H1 (cell line): ENCODE measurements around the gene LRRTM3. TPM values are rescaled to one million over a fixed set of nuclear protein-coding genes. Genes with fewer than 3 reads are reported as not detected.

Experiments used
- CBX8 ChIP-seq: fragments of 300-800, 300-1000 bp; sonication (generic); IDR thresholded peaks from 2 replicates; pipeline ENCODE4 v1.7.1; 2016; ENCODE audit warnings: low read depth, low read length, borderline replicate concordance
- EZH2 ChIP-seq: fragments of 200-600 bp; sonication (generic); IDR thresholded peaks from 2 replicates; pipeline ENCODE4 v1.7.1; 2012; ENCODE audit warnings: low read depth, mild to moderate bottlenecking, moderate library complexity, low read length, inconsistent platforms; ENCODE audit not compliant: severe bottlenecking
- polyA plus RNA-seq, 7 experiments: library from polyadenylated mRNA; depleted of rRNA in 3 of 7; stranded (reverse) in 5 of 7; unstranded in 2 of 7; fragments of >200 nt in 5 of 7; fragments of 200-250 nt in 2 of 7; gene quantifications; 1 replicate in 5 of 7; 2 replicates in 1 of 7; 4 replicates in 1 of 7; pipeline versions ENCODE4 v1.2.1 to v1.2.3, GENCODE V29; 2011 to 2013; ENCODE audit warnings: missing spikeins in 2 of 7, mixed read lengths in 2 of 7
- total RNA-seq: library from RNA; stranded (reverse); fragmentation: NEBNext Ultra II Directional; extraction: Animal tissue kit (Norgen Biotek cat#: 25700); gene quantifications from 2 replicates; pipeline ENCODE4 v1.2.1, GENCODE V29; 2021
- TF ChIP-seq, protein P1 (sequence below): fragments of 300-600 bp; sonication (generic); IDR thresholded peaks from 2 replicates; pipeline ENCODE4 v1.7.1; 2012; ENCODE audit warnings: low read length, moderate library complexity, mild to moderate bottlenecking, inconsistent platforms; ENCODE audit not compliant: insufficient replicate concordance

Gene LRRTM3
- total and polyA plus RNA-seq, 2 of the 8 experiments (the other 6 are each of a cell fraction or from before 2014, with no cell fraction given): 0.33 to 0.48 TPM

DNA sequence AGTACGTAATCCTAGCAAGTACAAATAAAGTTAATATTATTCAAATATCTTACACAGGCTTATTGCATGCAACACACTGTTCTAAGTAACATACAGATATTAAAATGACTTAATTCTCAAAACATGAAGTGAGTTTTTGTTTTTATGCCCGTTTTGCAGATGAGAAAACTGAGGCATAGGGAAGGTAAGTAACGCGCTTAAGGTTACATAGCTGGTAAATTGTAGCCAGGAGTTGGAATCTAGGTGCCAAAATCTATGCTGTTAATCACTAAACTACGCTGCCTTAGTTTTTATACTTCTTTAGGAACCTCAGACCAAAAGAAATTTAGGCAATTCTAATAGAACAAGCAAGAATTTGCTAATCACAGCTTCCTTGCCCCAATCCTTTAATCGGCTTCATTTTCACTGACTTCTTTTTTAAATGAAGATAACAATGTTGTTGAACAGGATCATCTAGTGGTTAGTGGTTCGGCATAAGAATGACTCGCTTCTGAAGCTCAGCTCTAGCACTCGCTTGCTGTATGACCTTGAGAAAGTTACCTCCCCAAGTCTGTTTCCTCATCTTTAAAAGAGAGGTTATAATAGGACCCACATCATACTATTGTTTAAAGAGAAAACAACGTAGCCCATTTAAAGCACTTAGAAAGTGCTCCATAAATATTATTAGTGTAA, 1.0 kb upstream of the LRRTM3 start (continued):
- TF ChIP-seq, protein P1, sequence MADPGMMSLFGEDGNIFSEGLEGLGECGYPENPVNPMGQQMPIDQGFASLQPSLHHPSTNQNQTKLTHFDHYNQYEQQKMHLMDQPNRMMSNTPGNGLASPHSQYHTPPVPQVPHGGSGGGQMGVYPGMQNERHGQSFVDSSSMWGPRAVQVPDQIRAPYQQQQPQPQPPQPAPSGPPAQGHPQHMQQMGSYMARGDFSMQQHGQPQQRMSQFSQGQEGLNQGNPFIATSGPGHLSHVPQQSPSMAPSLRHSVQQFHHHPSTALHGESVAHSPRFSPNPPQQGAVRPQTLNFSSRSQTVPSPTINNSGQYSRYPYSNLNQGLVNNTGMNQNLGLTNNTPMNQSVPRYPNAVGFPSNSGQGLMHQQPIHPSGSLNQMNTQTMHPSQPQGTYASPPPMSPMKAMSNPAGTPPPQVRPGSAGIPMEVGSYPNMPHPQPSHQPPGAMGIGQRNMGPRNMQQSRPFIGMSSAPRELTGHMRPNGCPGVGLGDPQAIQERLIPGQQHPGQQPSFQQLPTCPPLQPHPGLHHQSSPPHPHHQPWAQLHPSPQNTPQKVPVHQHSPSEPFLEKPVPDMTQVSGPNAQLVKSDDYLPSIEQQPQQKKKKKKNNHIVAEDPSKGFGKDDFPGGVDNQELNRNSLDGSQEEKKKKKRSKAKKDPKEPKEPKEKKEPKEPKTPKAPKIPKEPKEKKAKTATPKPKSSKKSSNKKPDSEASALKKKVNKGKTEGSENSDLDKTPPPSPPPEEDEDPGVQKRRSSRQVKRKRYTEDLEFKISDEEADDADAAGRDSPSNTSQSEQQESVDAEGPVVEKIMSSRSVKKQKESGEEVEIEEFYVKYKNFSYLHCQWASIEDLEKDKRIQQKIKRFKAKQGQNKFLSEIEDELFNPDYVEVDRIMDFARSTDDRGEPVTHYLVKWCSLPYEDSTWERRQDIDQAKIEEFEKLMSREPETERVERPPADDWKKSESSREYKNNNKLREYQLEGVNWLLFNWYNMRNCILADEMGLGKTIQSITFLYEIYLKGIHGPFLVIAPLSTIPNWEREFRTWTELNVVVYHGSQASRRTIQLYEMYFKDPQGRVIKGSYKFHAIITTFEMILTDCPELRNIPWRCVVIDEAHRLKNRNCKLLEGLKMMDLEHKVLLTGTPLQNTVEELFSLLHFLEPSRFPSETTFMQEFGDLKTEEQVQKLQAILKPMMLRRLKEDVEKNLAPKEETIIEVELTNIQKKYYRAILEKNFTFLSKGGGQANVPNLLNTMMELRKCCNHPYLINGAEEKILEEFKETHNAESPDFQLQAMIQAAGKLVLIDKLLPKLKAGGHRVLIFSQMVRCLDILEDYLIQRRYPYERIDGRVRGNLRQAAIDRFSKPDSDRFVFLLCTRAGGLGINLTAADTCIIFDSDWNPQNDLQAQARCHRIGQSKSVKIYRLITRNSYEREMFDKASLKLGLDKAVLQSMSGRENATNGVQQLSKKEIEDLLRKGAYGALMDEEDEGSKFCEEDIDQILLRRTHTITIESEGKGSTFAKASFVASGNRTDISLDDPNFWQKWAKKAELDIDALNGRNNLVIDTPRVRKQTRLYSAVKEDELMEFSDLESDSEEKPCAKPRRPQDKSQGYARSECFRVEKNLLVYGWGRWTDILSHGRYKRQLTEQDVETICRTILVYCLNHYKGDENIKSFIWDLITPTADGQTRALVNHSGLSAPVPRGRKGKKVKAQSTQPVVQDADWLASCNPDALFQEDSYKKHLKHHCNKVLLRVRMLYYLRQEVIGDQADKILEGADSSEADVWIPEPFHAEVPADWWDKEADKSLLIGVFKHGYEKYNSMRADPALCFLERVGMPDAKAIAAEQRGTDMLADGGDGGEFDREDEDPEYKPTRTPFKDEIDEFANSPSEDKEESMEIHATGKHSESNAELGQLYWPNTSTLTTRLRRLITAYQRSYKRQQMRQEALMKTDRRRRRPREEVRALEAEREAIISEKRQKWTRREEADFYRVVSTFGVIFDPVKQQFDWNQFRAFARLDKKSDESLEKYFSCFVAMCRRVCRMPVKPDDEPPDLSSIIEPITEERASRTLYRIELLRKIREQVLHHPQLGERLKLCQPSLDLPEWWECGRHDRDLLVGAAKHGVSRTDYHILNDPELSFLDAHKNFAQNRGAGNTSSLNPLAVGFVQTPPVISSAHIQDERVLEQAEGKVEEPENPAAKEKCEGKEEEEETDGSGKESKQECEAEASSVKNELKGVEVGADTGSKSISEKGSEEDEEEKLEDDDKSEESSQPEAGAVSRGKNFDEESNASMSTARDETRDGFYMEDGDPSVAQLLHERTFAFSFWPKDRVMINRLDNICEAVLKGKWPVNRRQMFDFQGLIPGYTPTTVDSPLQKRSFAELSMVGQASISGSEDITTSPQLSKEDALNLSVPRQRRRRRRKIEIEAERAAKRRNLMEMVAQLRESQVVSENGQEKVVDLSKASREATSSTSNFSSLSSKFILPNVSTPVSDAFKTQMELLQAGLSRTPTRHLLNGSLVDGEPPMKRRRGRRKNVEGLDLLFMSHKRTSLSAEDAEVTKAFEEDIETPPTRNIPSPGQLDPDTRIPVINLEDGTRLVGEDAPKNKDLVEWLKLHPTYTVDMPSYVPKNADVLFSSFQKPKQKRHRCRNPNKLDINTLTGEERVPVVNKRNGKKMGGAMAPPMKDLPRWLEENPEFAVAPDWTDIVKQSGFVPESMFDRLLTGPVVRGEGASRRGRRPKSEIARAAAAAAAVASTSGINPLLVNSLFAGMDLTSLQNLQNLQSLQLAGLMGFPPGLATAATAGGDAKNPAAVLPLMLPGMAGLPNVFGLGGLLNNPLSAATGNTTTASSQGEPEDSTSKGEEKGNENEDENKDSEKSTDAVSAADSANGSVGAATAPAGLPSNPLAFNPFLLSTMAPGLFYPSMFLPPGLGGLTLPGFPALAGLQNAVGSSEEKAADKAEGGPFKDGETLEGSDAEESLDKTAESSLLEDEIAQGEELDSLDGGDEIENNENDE: peak; percentile 16
- TF ChIP-seq EZH2 (no peak), CBX8 (no peak)
- TF ChIP-seq, all 59 proteins: peak for 3
